Measurements from ENCODE around the gene CCDC92.

The CCDC92 gene

GRCh38 chr12:123893276-123893675 lies 79.4 kb downstream of the CCDC92 start:
- DNase-seq (ENCODE audit: low spot score) = no peak
- TF ChIP-seq CTCF (IDR thresholded peaks at IDR 0.05) = no peak
- Histone ChIP-seq H3K4me3 (no peak overlapping the region), H3K27ac (no peak overlapping the region)

DNA sequence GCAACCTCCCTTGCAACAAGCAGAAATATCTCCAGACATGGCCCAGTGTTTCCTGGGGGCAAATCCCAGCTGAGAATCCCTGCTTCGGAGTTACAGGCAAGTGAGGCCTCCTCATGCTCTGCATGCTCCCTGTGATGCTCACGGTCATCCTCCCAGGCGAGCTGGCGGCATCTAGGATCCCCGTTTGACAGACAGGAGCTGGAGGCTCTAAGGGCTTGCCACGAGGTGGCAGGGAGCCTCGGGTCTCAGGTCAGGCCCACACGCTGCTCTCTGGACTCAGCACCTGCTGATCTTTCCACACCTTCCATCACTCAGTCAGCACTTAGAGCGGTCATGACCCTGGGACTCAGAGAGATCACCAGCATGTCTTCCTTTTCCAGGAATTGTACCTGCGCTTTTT lies 79.8 kb downstream of the CCDC92 start:
- DNase-seq (ENCODE audit: low spot score) = no peak

DNA sequence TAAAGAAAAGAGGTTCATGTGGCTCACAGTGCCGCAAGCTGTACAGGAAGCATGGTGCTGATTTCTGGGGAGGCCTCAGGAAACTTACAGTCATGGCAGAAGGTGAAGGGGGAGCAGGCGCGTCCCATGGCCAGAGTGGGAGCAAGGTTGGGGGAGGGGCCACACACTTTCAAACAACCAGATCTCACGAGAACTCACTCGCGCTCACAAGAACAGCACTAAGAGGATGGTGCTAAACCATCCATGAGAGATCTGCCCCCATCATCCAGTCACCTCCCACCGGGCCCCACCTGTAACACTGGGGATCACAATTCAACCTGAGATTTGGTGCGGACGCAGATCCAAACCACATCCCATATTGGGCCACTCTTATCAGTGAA lies 80.5 kb downstream of the CCDC92 start:
- TF ChIP-seq CTCF (IDR thresholded peaks at IDR 0.05) = no peak
- H3K27ac ChIP-seq = no peak overlapping the region
- DNase-seq (ENCODE audit: low spot score) = no peak
- H3K4me3 ChIP-seq = no peak overlapping the region

More for the DNA sequence above, 79.8 kb downstream of the CCDC92 start:
- TF ChIP-seq CTCF (IDR thresholded peaks at IDR 0.05) = no peak
- H3K27ac ChIP-seq = no peak overlapping the region
- no peak overlapping the region for H3K4me3 ChIP-seq

DNA sequence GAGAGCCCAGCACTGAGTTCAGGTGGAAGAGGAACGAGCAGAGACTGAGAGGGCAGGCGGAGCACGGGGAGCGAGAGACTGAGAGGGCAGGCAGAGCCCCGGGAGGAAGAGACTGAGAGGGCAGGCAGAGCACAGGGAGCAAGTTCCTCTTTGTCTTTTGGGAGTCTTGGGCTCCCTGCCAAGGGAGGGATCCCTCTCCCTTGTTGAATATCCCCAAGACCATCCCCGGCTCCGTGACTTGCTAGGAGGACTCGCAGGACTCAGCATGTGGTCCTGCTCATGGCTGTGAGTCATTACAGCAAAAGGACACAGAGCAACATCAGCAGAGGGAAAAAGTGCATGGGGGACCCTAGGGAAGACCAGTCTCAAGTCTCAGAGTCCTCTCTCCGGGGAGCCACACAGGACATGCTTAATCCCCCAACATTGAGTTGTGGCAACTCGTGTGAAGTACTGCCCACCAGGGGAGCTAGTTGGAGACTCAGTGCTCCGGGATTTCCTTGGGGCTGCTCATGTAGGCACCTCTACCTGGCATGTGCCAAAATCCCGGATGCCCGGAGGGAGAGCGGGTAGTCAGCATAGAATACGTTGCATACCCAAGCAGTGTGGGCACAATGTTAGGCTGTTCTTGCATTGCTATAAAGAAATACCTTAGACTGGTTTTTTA lies 81.0 kb downstream of the CCDC92 start:
- DNase-seq (ENCODE audit: low spot score) = no peak
- Histone ChIP-seq H3K4me3 (no peak overlapping the region), H3K27ac (no peak overlapping the region)
- no peak for TF ChIP-seq CTCF (IDR thresholded peaks at IDR 0.05)

DNA sequence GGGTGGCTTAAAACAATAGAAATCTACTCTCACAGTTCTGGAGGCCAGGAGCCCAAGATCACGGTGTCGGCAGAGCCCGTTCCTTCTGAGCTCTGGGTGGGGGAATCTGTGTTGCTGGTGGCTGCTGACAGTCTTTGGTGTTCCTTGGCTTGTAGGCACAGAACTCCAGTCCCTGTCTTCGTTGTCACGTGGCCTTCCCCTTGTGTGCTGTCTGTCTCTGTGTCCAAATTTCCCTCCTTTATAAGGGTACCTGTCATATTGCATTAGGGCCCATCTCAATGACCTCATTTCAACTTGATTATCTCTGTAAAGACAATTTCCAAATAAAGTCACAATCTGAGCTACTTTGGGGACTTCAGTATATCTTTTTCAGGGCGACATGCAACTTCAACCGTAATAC lies 81.6 kb downstream of the CCDC92 start:
- no peak for TF ChIP-seq CTCF (IDR thresholded peaks at IDR 0.05)
- DNase-seq (ENCODE audit: low spot score) = no peak
- Histone ChIP-seq H3K27ac (no peak overlapping the region), H3K4me3 (no peak overlapping the region)

DNA sequence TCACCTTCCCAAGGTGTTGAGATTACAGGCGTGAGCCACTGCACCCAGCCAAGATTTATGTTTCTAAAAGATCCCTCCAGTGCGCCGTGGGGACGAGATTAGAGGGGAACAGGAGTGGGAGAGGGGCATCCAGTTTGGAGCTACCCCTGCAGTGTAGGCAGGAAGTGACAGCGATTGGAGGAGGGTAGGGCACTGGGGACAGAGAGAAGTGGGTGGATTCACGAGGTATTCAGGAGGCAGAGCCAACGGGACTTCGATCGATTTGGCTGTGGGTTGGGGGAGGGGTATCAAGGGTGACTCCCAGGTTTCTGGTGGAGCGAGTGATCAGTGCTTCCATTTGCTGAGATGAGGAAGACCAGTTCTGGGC lies 82.1 kb downstream of the CCDC92 start:
- H3K27ac ChIP-seq = no peak overlapping the region
- no peak for DNase-seq (ENCODE audit: low spot score)
- no peak overlapping the region for H3K4me3 ChIP-seq
- TF ChIP-seq CTCF (IDR thresholded peaks at IDR 0.05) = no peak

- Histone ChIP-seq H3K27ac (no peak overlapping the region), H3K4me3 (no peak overlapping the region)
- no peak for DNase-seq (ENCODE audit: low spot score)
- no peak for TF ChIP-seq CTCF (IDR thresholded peaks at IDR 0.05)
These were observed 82.6 kb downstream of the CCDC92 start for GRCh38 chr12:123889848-123890535.
